GM10266 (cell line): ENCODE data around the gene SLC2A4.

Source experiments
- DNase-seq: peaks from one replicate; pipeline ENCODE4 v3.0.0; 2012; ENCODE audit errors: extremely low spot score
- CTCF ChIP-seq: IDR thresholded peaks from 2 replicates; pipeline ENCODE4 v1.5.1; 2012; ENCODE audit warnings: mild to moderate bottlenecking, low read depth; ENCODE audit not compliant: control insufficient read depth, insufficient read depth; ENCODE audit errors: missing control alignments

The SLC2A4 gene

GRCh38 chr17:7254511-7254910 lies 27.0 kb upstream of the SLC2A4 start:
- no peak for DNase-seq
- no peak for TF ChIP-seq CTCF

GRCh38 chr17:7256766-7257456 lies 24.6 kb upstream of the SLC2A4 start:
- DNase-seq: no peak
- TF ChIP-seq CTCF: no peak

DNA sequence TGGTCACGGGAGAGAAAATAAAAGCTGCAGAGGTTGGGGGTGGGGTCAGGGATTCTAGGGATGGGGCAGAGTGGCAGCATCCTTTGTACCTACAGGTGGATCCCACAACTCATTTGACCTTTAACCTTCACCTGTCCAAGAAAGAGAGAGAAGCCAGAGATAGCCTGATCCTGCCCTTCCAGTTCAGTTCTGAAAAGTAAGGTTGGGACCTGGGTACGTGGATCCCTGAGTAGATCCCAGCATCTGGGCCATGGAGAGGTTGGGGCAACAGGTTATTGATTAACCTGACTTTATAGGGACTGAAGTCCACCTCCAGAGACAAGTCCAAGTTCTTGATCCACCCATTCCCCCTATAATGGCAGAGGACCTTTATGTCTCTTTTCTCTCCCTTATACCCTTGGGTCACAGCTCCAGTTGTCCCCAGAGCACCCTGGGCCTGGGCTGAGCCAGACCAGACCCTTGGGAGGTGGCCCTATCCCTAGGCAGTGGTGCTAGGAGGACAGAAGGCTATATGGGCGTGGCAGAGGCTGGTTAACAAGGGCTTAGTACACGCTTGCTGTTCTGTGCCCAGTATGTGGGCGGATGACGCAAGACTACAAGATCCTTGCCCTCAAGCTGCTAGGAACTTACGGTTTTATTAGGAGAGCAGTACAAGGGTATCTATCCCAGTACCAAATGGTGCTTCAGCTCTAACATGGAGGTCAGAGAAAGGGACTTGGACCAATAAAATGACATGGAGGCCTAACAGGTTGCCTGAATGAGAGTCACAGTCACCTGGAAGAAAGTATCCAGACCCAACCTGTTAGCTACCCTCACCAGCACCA lies 22.6 kb upstream of the SLC2A4 start:
- no peak for TF ChIP-seq CTCF

GRCh38 chr17:7259555-7259889 lies 22.0 kb upstream of the SLC2A4 start:
- TF ChIP-seq CTCF: no peak
- no peak for DNase-seq

More for the DNA sequence above, 22.6 kb upstream of the SLC2A4 start:
- no peak for DNase-seq

GRCh38 chr17:7260151-7260550 lies 21.4 kb upstream of the SLC2A4 start:
- DNase-seq: no peak
- TF ChIP-seq CTCF: no peak

- no peak for TF ChIP-seq CTCF
- peak; percentile 68 for DNase-seq
Measured at GRCh38 chr17:7260651-7261378, 20.7 kb upstream of the SLC2A4 start.
